Muscle layer of duodenum (tissue), 2 donors: Measurements from ENCODE around the gene INTS6.
"Not testable (repeated sequence)": the region's sequence is repeated elsewhere in the genome, so short reads cannot be mapped to it uniquely, and the experiment has no call there.

ENCODE experiments used
- H3K27ac ChIP-seq: one replicate; pipeline ENCODE4 v1.7.0; 2013; ENCODE audit warnings: mild to moderate bottlenecking, low read length
- H3K27me3 ChIP-seq: one replicate; pipeline ENCODE4 v1.7.0; 2013; ENCODE audit warnings: low read depth, mild to moderate bottlenecking, control low read depth, low read length
- H3K36me3 ChIP-seq, 2 donors: one replicate each; pipeline ENCODE4 v1.7.0; 2013; ENCODE audit warnings: low read length in 2 of 2, control low read depth in 1 of 2, mild to moderate bottlenecking in 1 of 2; ENCODE audit not compliant: insufficient read depth in 2 of 2, control insufficient read depth in 1 of 2
- H3K4me1 ChIP-seq, 2 donors: one replicate each; pipeline ENCODE4 v1.7.0; 2013; ENCODE audit warnings: low read length in 2 of 2, mild to moderate bottlenecking in 2 of 2, control low read depth in 1 of 2, moderate library complexity in 1 of 2; ENCODE audit not compliant: insufficient read depth in 2 of 2, control insufficient read depth in 1 of 2
- H3K4me3 ChIP-seq, 2 donors: one replicate each; pipeline ENCODE4 v1.7.0; 2013; ENCODE audit warnings: low read length in 2 of 2, low read depth in 1 of 2, mild to moderate bottlenecking in 1 of 2
- H3K9me3 ChIP-seq, 2 donors: one replicate each; pipeline ENCODE4 v1.7.0; 2013; ENCODE audit warnings: low read length in 2 of 2, control low read depth in 1 of 2, mild to moderate bottlenecking in 1 of 2; ENCODE audit not compliant: control insufficient read depth in 1 of 2
- donor health status: healthy.

INTS6 gene

GRCh38 chr13:51426982-51427381 is 25.9 kb downstream of the INTS6 start:
- Histone ChIP-seq H3K27me3 (no peaks in the 10 kb centered on the region), H3K36me3 (no peaks in the 10 kb centered on the region), H3K27ac (peak overlapping the region; percentile 6), H3K9me3 (no peaks in the 10 kb centered on the region), H3K4me1 (peaks cover 12 to 27% of the 10 kb centered on the region in 2 donors), H3K4me3 (no peak overlapping the region)

GRCh38 chr13:51425410-51426042 is 27.3 kb downstream of the INTS6 start:
- no peaks in the 10 kb centered on the region for H3K36me3 ChIP-seq
- H3K27ac ChIP-seq, result peak overlapping the region; percentile 4
- peaks cover 12 to 27% of the 10 kb centered on the region in 2 donors for H3K4me1 ChIP-seq
- no peaks in the 10 kb centered on the region for H3K27me3 ChIP-seq
- H3K9me3 ChIP-seq, result no peaks in the 10 kb centered on the region
- no peak overlapping the region for H3K4me3 ChIP-seq

GRCh38 chr13:51423766-51424165 is 29.1 kb downstream of the INTS6 start:
- peaks cover 12 to 27% of the 10 kb centered on the region in 2 donors for H3K4me1 ChIP-seq
- H3K4me3 ChIP-seq, result no peak overlapping the region
- H3K36me3 ChIP-seq, result no peaks in the 10 kb centered on the region
- H3K27ac ChIP-seq, result no peak overlapping the region
- H3K9me3 ChIP-seq, result no peaks in the 10 kb centered on the region
- no peaks in the 10 kb centered on the region for H3K27me3 ChIP-seq

- no peak overlapping the region for H3K27ac ChIP-seq
- peaks cover 12 to 24% of the 10 kb centered on the region in 2 donors for H3K4me1 ChIP-seq
- no peaks in the 10 kb centered on the region for H3K27me3 ChIP-seq
- no peaks in the 10 kb centered on the region for H3K9me3 ChIP-seq
- no peak overlapping the region for H3K4me3 ChIP-seq
- no peaks in the 10 kb centered on the region for H3K36me3 ChIP-seq
These were observed 30.4 kb downstream of the INTS6 start for GRCh38 chr13:51422484-51422883.

GRCh38 chr13:51420681-51421490 is 31.9 kb downstream of the INTS6 start:
- H3K4me1 ChIP-seq, result peaks cover 5 to 14% of the 10 kb centered on the region in 2 donors
- no peak overlapping the region for H3K27ac ChIP-seq
- H3K36me3 ChIP-seq, result no peaks in the 10 kb centered on the region

GRCh38 chr13:51419001-51419636 is 33.7 kb downstream of the INTS6 start:
- Histone ChIP-seq H3K4me1 (peaks cover 0 to 5% of the 10 kb centered on the region in 2 donors), H3K27ac (no peak overlapping the region), H3K36me3 (no peaks in the 10 kb centered on the region), H3K9me3 (no peaks in the 10 kb centered on the region), H3K27me3 (no peaks in the 10 kb centered on the region), H3K4me3 (no peak overlapping the region)

More at GRCh38 chr13:51420681-51421490, 31.9 kb downstream of the INTS6 start:
- no peaks in the 10 kb centered on the region for H3K9me3 ChIP-seq
- H3K27me3 ChIP-seq, result no peaks in the 10 kb centered on the region
- no peak overlapping the region for H3K4me3 ChIP-seq

- Histone ChIP-seq H3K4me3 (no peak overlapping the region), H3K27me3 (no peaks in the 10 kb centered on the region), H3K27ac (no peak overlapping the region), H3K4me1 (no peaks in the 10 kb centered on the region), H3K36me3 (no peaks in the 10 kb centered on the region), H3K9me3 (no peaks in the 10 kb centered on the region)
These were observed 35.1 kb downstream of the INTS6 start for GRCh38 chr13:51417716-51418115.

GRCh38 chr13:51416107-51416506 is 36.7 kb downstream of the INTS6 start:
- Histone ChIP-seq H3K9me3 (no peaks in the 10 kb centered on the region), H3K4me3 (no peak overlapping the region), H3K36me3 (no peaks in the 10 kb centered on the region), H3K27ac (no peak overlapping the region), H3K4me1 (no peaks in the 10 kb centered on the region), H3K27me3 (no peaks in the 10 kb centered on the region)

GRCh38 chr13:51415339-51415738 is 37.5 kb downstream of the INTS6 start:
- H3K4me3 ChIP-seq, H3K27me3 ChIP-seq, H3K4me1 ChIP-seq, H3K9me3 ChIP-seq, H3K36me3 ChIP-seq, H3K27ac ChIP-seq: not testable (repeated sequence)

GRCh38 chr13:51412431-51412830 is 40.4 kb downstream of the INTS6 start:
- Histone ChIP-seq H3K9me3 (no peaks in the 10 kb centered on the region), H3K4me1 (no peaks in the 10 kb centered on the region), H3K27me3 (no peaks in the 10 kb centered on the region), H3K27ac (no peak overlapping the region), H3K36me3 (no peaks in the 10 kb centered on the region), H3K4me3 (no peak overlapping the region)

GRCh38 chr13:51405176-51405575 is 47.7 kb downstream of the INTS6 start:
- H3K27ac ChIP-seq, result no peak overlapping the region

More at GRCh38 chr13:51405176-51405575, 47.7 kb downstream of the INTS6 start:
- H3K4me1 ChIP-seq, result no peaks in the 10 kb centered on the region
- no peaks in the 10 kb centered on the region for H3K27me3 ChIP-seq
- H3K9me3 ChIP-seq, result no peaks in the 10 kb centered on the region
- H3K36me3 ChIP-seq, result no peaks in the 10 kb centered on the region
- no peak overlapping the region for H3K4me3 ChIP-seq
